ENCODE data around the gene ABLIM2. TPM values are rescaled to one million over a fixed set of nuclear protein-coding genes. Genes with fewer than 3 reads are reported as not detected.

Gene ABLIM2
- total and polyA plus RNA-seq, 4 experiments from 2014 or later, result 0.44 to 7.9 (median 3.8) TPM

DNA sequence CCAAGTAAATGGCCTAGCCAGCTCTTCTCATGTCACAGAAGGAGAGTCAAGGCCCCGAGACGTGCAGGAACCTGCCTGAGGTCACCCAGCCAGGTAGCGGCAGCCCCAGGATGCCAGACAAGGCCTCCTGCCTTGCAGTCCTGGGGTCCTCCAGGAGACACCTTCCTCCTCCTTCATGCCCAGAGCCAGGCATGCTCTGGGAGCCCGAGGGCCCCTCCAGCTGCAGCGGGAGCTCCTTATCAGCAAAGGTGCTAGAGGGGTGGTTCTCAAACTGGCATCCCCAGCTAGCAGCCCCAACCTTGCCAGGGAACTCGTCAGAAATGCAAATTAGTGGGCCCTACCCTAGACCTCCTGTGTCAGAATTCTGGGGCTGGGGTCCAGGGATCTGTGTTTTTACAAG is 162.7 kb downstream of the ABLIM2 start:
- peaks cover 0 to 1% (median 0%) of the 10 kb centered on the region in 8 donors for H3K9me3 Mint-ChIP-seq
- H3K27ac ChIP-seq (ENCODE audit: low read depth, low read length), result no peak overlapping the region
- no peaks in the 10 kb centered on the region for H3K36me3 ChIP-seq (ENCODE audit: insufficient read depth, low read length)
- no peak for DNase-seq
- H3K4me1 ChIP-seq (ENCODE audit: insufficient read depth, low read length), result no peaks in the 10 kb centered on the region
- ChIA-PET CTCF (ENCODE audit: partially characterized antibody) (interaction anchor here (1.8 kb wide), 1 partner anchor 194 kb away, joined by 4 read pairs; no protein-coding TSS in a partner anchor), POLR2A (ENCODE audit: partially characterized antibody) (no interaction called here)
- no peaks in the 10 kb centered on the region for H3K4me1 Mint-ChIP-seq
- no peaks in the 10 kb centered on the region for H3K9me3 ChIP-seq (ENCODE audit: control insufficient read depth in 1 of 2, low read length in 2 of 2)
- no peaks in the 10 kb centered on the region for H3K36me3 Mint-ChIP-seq
- no peaks in the 10 kb centered on the region for H3K27me3 ChIP-seq (ENCODE audit: insufficient read depth, low read length)
- intact Hi-C loops (cut with micrococcal nuclease), result no loop called here
- no peak overlapping the region for H3K27ac Mint-ChIP-seq
- no peak overlapping the region for H3K4me3 ChIP-seq (ENCODE audit: low read length in 2 of 2)
- no peak overlapping the region for H3K4me3 Mint-ChIP-seq
- H3K27me3 Mint-ChIP-seq, result no peaks in the 10 kb centered on the region

DNA sequence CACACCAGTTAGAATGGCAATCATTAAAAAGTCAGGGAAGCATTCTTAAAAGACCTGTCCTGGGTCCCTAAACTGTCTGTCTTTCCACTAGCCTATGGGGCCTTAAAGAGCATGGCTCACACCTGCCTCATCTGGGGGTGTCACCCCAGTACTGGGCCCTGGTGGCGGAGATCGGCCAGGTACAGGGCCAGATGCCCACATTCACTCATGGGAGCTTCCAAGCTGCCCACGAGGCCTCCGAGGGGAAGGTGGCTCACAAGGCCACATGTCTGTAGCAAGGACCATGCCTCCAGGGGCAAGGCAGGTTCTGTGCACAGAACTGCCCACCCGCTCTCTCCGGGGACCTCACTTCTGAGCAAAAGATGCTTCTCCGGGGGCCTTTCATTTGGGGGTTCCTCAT is 163.5 kb downstream of the ABLIM2 start:
- DNase-seq, result no peak
- no peaks in the 10 kb centered on the region for H3K4me1 ChIP-seq (ENCODE audit: insufficient read depth, low read length)
- H3K4me3 Mint-ChIP-seq, result no peak overlapping the region
- H3K9me3 Mint-ChIP-seq, result peaks cover 0 to 2% (median 0%) of the 10 kb centered on the region in 8 donors
- CTCF ChIA-PET (ENCODE audit: partially characterized antibody), result interaction anchor here (1.8 kb wide), 1 partner anchor 193 kb away, joined by 4 read pairs; no protein-coding TSS in a partner anchor
- no peak overlapping the region for H3K27ac ChIP-seq (ENCODE audit: low read depth, low read length)
- intact Hi-C loops (cut with micrococcal nuclease), result no loop called here
- H3K9me3 ChIP-seq (ENCODE audit: control insufficient read depth in 1 of 2, low read length in 2 of 2), result no peaks in the 10 kb centered on the region
- no peaks in the 10 kb centered on the region for H3K36me3 ChIP-seq (ENCODE audit: insufficient read depth, low read length)
- no peaks in the 10 kb centered on the region for H3K27me3 Mint-ChIP-seq
- no peaks in the 10 kb centered on the region for H3K36me3 Mint-ChIP-seq
- no peaks in the 10 kb centered on the region for H3K27me3 ChIP-seq (ENCODE audit: insufficient read depth, low read length)
- H3K27ac Mint-ChIP-seq, result no peak overlapping the region
- POLR2A ChIA-PET (ENCODE audit: partially characterized antibody), result no interaction called here
- no peaks in the 10 kb centered on the region for H3K4me1 Mint-ChIP-seq
- H3K4me3 ChIP-seq (ENCODE audit: low read length in 2 of 2), result no peak overlapping the region

DNA sequence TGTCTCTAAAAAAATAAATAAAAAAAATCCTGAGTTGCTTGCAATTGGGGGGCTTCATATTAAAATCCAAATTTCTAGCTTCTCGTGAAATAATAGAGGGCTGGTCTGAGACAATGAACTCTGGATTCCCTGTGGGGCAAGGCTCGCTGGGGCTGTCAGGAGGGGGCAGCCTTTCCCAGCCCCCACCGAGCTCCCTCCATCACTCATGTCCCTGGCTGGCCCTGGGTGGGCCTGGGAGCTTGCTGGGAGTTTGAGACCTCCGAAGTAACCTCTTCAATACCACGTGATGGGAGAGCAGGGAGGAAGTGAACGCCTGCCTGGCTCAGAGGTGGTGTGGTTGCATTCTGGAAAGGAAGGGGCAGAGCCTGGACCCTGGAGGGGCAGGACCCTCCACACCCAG is 164.9 kb downstream of the ABLIM2 start:
- no peak overlapping the region for H3K27ac Mint-ChIP-seq
- POLR2A ChIA-PET (ENCODE audit: partially characterized antibody), result no interaction called here
- CTCF ChIA-PET (ENCODE audit: partially characterized antibody), result interaction anchor here (0.8 to 2.2 kb wide), 3 partner anchors 10 to 191 kb away, joined by 3 to 8 read pairs (median 3); no protein-coding TSS in a partner anchor

DNA sequence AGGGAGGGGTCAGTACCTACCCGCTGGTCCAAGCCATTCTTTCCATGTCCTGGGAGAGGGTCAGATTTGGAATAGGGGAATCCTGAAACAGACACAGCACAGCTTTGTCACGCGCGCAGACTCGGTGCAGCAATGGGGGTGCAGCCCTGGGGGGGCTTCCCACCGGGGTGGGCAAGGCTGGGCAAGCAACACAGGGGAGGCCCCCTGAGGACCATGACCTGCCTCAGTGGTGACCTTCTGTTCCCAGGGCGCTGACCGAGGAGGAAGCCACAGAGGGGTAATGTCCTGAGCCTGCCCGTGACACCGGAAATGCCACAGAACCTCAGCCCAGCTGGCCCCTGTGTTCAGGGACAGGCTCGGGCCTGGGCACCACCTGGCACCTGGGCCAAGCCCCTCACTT is 165.8 kb downstream of the ABLIM2 start:
- Mint-ChIP-seq H3K36me3 (peaks cover 0 to 3% of the 10 kb centered on the region in 2 donors), H3K27ac (no peak overlapping the region), H3K4me3 (no peak overlapping the region), H3K4me1 (no peaks in the 10 kb centered on the region), H3K9me3 (peaks cover 0 to 9% (median 1%) of the 10 kb centered on the region in 8 donors), H3K27me3 (no peaks in the 10 kb centered on the region)
- no peak for DNase-seq
- H3K36me3 ChIP-seq (ENCODE audit: insufficient read depth, low read length), result no peaks in the 10 kb centered on the region
- H3K27ac ChIP-seq (ENCODE audit: low read depth, low read length), result no peak overlapping the region
- H3K27me3 ChIP-seq (ENCODE audit: insufficient read depth, low read length), result no peaks in the 10 kb centered on the region
- intact Hi-C loops (cut with micrococcal nuclease), result no loop called here
- no peaks in the 10 kb centered on the region for H3K4me1 ChIP-seq (ENCODE audit: insufficient read depth, low read length)
- no peaks in the 10 kb centered on the region for H3K9me3 ChIP-seq (ENCODE audit: control insufficient read depth in 1 of 2, low read length in 2 of 2)
- ChIA-PET POLR2A (ENCODE audit: partially characterized antibody) (no interaction called here), CTCF (ENCODE audit: partially characterized antibody) (interaction anchor here (1.2 to 2.2 kb wide), 2 partner anchors 9 to 188 kb away, joined by 3 to 8 read pairs; no protein-coding TSS in a partner anchor)
- H3K4me3 ChIP-seq (ENCODE audit: low read length in 2 of 2), result no peak overlapping the region

More for the DNA sequence above, 164.9 kb downstream of the ABLIM2 start:
- Histone ChIP-seq H3K9me3 (ENCODE audit: control insufficient read depth in 1 of 2, low read length in 2 of 2) (no peaks in the 10 kb centered on the region), H3K36me3 (ENCODE audit: insufficient read depth, low read length) (no peaks in the 10 kb centered on the region), H3K4me3 (ENCODE audit: low read length in 2 of 2) (no peak overlapping the region), H3K27me3 (ENCODE audit: insufficient read depth, low read length) (no peaks in the 10 kb centered on the region), H3K27ac (ENCODE audit: low read depth, low read length) (no peak overlapping the region), H3K4me1 (ENCODE audit: insufficient read depth, low read length) (no peaks in the 10 kb centered on the region)
- intact Hi-C loops (cut with micrococcal nuclease), result no loop called here
- DNase-seq, result no peak
- Mint-ChIP-seq H3K36me3 (peaks cover 0 to 3% of the 10 kb centered on the region in 2 donors), H3K27me3 (no peaks in the 10 kb centered on the region), H3K4me1 (no peaks in the 10 kb centered on the region), H3K4me3 (no peak overlapping the region), H3K9me3 (peaks cover 0 to 9% (median 2%) of the 10 kb centered on the region in 8 donors)

DNA sequence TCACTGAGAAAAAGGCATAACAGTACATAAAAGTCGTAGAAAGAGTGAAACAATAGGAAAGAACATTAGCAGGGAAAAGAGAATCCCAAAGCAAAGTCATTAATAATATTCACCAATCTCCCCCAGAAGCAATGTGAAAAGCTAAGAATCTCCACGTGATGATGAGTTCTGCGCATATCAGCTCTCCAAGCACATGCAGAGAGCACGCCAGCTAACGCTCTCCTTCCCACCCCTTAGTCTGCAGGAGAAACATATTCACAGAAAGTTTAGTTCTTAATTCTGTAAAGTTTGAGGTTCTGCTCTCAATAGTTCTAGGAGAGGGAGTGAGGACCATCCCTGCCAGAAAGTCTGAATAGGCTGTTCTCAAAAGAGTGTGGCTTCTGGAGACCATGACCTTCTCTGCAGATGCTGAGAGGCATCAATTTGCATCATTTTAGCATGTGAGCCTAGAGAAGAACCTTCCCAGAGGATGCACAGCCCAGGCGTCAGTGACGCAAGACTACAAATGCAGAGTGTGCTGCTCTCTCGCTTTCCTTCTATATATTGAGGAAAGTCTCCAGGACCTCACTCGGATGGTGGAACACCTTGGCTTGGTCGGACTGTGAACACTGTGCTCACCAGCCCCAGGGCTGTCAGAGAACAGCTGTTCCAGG is 167.7 kb downstream of the ABLIM2 start:
- ChIA-PET POLR2A (ENCODE audit: partially characterized antibody) (no interaction called here), CTCF (ENCODE audit: partially characterized antibody) (interaction anchor here (0.8 to 8.5 kb wide), 2 partner anchors 32 to 188 kb away, joined by 4 to 188 read pairs; no protein-coding TSS in a partner anchor)
- no peak for DNase-seq
- H3K4me1 Mint-ChIP-seq, result peaks cover under 1 to 2% (median 2%) of the 10 kb centered on the region in 4 donors
- no peak overlapping the region for H3K27ac ChIP-seq (ENCODE audit: low read depth, low read length)
- no peaks in the 10 kb centered on the region for H3K27me3 ChIP-seq (ENCODE audit: insufficient read depth, low read length)
- H3K36me3 ChIP-seq (ENCODE audit: insufficient read depth, low read length), result no peaks in the 10 kb centered on the region
- H3K9me3 Mint-ChIP-seq, result peaks cover 0 to 9% (median 1%) of the 10 kb centered on the region in 8 donors
- H3K4me1 ChIP-seq (ENCODE audit: insufficient read depth, low read length), result peaks cover 4% of the 10 kb centered on the region
- no peak overlapping the region for H3K4me3 ChIP-seq (ENCODE audit: low read length in 2 of 2)
- no peaks in the 10 kb centered on the region for H3K27me3 Mint-ChIP-seq
- intact Hi-C loops (cut with micrococcal nuclease), result no loop called here
- no peak overlapping the region for H3K4me3 Mint-ChIP-seq
- H3K27ac Mint-ChIP-seq, result peak overlapping the region in 1 of 7 donors; percentile 51
- H3K36me3 Mint-ChIP-seq, result peaks cover 0 to 3% of the 10 kb centered on the region in 2 donors
- H3K9me3 ChIP-seq (ENCODE audit: control insufficient read depth in 1 of 2, low read length in 2 of 2), result no peaks in the 10 kb centered on the region

DNA sequence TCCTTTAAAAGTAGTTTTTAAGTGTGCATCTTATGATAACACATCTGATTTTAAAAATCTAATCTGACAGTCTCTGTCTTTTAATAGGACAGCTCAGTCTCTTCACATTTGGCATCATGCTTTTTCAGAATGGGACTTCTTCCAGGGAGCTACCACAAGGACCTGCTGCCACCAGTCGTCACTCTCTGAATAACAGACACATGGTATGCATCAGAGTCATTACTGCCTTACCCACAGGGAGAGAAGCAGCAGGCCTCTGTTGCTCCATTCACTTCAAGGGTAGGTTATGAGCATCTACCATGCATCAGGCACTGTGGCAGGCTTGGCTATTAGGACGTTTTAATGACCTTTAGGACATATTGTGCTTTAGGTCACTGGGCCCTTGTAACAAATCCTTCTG is 169.0 kb downstream of the ABLIM2 start:
- no peaks in the 10 kb centered on the region for H3K27me3 ChIP-seq (ENCODE audit: insufficient read depth, low read length)
- Mint-ChIP-seq H3K36me3 (peaks cover 0 to 3% of the 10 kb centered on the region in 2 donors), H3K27me3 (no peaks in the 10 kb centered on the region), H3K4me3 (no peak overlapping the region), H3K27ac (peak overlapping the region in 1 of 7 donors; percentile 14), H3K9me3 (peaks cover 0 to 9% (median 1%) of the 10 kb centered on the region in 8 donors), H3K4me1 (peaks cover 2 to 4% (median 3%) of the 10 kb centered on the region in 4 donors)
- CTCF ChIA-PET (ENCODE audit: partially characterized antibody), result interaction anchor here (3.2 to 8.5 kb wide), 3 partner anchors 113 to 186 kb away, joined by 15 to 188 read pairs (median 36); no protein-coding TSS in a partner anchor
- H3K27ac ChIP-seq (ENCODE audit: low read depth, low read length), result no peak overlapping the region
- peaks cover 5% of the 10 kb centered on the region for H3K4me1 ChIP-seq (ENCODE audit: insufficient read depth, low read length)
- POLR2A ChIA-PET (ENCODE audit: partially characterized antibody), result no interaction called here
- H3K9me3 ChIP-seq (ENCODE audit: control insufficient read depth in 1 of 2, low read length in 2 of 2), result no peaks in the 10 kb centered on the region
- no peak overlapping the region for H3K4me3 ChIP-seq (ENCODE audit: low read length in 2 of 2)
- intact Hi-C loops (cut with micrococcal nuclease), result loop anchor here (5.0 kb wide), 2 partner anchors 132 to 797 kb away; partner anchors contain the start of gene SORCS2
- no peak for DNase-seq
- H3K36me3 ChIP-seq (ENCODE audit: insufficient read depth, low read length), result no peaks in the 10 kb centered on the region

DNA sequence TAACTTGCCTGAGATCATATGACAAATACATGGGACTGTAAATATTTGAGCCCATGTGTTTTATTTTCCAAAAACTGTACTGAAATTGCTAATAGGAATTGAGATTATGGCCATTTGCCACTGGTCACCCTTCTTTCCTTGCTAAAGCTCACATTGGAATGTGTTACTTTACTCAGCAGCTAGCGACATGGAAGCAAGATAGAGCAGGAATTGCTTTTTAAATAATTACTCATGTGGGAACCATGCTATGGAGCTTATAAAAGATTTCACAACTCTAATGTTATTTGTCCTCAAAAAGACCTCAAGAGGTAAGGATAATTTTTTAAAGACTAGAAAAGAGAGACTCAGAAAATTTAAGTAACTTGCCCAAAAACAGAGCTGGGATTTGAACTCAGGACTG is 170.2 kb downstream of the ABLIM2 start:
- no peaks in the 10 kb centered on the region for H3K9me3 ChIP-seq (ENCODE audit: control insufficient read depth in 1 of 2, low read length in 2 of 2)
- Mint-ChIP-seq H3K27me3 (no peaks in the 10 kb centered on the region), H3K27ac (no peak overlapping the region), H3K4me1 (peaks cover 2 to 4% (median 4%) of the 10 kb centered on the region in 4 donors), H3K36me3 (peaks cover 0 to 3% of the 10 kb centered on the region in 2 donors), H3K4me3 (no peak overlapping the region), H3K9me3 (peaks cover 0 to 9% (median 1%) of the 10 kb centered on the region in 8 donors)
- POLR2A ChIA-PET (ENCODE audit: partially characterized antibody), result no interaction called here
- no peaks in the 10 kb centered on the region for H3K36me3 ChIP-seq (ENCODE audit: insufficient read depth, low read length)
- CTCF ChIA-PET (ENCODE audit: partially characterized antibody), result interaction anchor here (0.8 to 8.5 kb wide), 10 partner anchors 9 to 218 kb away, joined by 3 to 188 read pairs (median 6); partner anchors contain the start of gene AFAP1
- H3K27ac ChIP-seq (ENCODE audit: low read depth, low read length), result no peak overlapping the region
- intact Hi-C loops (cut with micrococcal nuclease), result loop anchor here (5.0 kb wide), 2 partner anchors 131 to 796 kb away; partner anchors contain the start of gene SORCS2
- no peak for DNase-seq
- H3K4me3 ChIP-seq (ENCODE audit: low read length in 2 of 2), result no peak overlapping the region
- H3K27me3 ChIP-seq (ENCODE audit: insufficient read depth, low read length), result no peaks in the 10 kb centered on the region
- H3K4me1 ChIP-seq (ENCODE audit: insufficient read depth, low read length), result peaks cover 5% of the 10 kb centered on the region

Data from CD4-positive, alpha-beta memory T cell (primary cell).